ENCODE results near the gene GSG1L.

GSG1L gene

DNA sequence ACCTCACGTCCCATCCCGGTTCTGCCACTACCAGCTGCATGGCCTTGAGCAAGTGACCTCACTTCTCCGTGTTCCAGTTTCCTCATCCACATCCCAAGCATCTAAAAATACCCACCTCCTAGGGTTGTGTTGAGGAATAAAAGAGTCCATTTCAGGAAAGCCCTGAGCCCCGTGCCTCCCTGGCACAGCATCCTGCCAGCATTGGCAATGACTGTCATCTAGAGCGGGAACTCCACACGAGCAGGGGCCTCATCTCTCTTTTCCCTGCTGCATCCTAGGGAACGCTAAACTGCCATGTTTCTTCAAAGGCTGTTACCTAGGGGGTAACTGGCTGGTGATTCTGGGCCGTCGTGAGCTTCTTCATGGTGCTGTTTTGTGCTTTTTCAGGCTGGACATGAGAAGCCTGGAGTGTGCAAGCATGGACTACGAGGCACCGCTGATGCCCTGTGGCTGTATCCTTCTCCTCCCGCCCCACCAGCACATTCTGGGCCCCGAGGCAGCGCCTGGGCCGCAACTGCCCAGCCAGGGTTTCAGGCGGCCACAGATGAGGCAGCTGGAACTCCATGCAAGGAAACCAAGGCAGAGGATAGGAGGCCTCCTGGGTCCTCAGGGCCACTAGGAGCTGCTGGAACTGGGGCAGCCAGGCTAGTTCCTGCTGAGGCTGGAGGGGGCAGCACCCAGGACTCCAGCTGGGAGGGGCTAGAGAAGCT, 292.2 kb downstream of the GSG1L start:
- DNase-seq (ENCODE audit: low spot score): no peak

DNA sequence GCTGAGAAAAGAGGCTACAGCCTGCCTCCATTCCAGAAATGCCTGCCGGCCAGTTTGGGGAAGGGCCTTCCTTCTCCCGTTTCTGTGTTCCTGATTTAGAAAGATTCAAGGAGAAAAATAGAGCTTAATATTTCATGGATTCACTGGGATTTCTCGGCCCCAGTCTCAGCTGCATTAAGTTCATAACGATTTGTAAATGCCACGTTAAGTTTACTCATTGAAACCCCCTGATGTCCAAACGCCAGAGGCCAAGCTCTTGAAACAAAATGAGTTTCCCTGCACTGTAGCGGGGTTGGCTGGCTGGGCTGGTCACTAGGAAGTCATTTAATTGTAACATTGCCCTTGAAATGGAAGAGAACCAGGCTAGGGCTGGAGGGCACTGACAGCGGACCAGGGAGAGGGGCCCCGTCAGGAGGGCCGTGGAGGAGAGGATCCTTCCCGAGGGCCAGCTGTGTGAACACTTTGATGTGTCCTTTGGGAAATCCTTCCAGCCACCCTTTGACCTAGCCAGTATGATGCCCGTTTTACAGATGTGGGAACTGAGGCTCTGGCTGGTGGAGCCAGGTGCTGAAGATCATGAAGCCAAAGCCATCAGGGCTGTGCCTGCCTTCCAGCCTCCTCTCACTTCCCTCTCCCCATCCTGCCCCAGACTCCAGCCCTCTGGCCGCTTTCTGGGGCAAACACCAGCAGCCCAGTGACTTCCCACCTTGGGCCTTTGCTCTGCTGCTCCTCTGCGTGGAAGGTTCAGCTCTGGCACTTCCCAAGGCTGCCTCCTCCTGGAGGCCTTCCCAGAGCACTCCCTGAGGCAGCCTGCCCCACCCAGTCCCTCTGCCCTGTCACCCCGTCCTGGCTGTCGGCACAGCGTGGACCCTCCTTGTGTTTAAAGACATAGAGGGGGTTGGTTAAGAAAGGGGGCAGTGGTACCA, 293.0 kb downstream of the GSG1L start:
- no peak for DNase-seq (ENCODE audit: low spot score)

DNA sequence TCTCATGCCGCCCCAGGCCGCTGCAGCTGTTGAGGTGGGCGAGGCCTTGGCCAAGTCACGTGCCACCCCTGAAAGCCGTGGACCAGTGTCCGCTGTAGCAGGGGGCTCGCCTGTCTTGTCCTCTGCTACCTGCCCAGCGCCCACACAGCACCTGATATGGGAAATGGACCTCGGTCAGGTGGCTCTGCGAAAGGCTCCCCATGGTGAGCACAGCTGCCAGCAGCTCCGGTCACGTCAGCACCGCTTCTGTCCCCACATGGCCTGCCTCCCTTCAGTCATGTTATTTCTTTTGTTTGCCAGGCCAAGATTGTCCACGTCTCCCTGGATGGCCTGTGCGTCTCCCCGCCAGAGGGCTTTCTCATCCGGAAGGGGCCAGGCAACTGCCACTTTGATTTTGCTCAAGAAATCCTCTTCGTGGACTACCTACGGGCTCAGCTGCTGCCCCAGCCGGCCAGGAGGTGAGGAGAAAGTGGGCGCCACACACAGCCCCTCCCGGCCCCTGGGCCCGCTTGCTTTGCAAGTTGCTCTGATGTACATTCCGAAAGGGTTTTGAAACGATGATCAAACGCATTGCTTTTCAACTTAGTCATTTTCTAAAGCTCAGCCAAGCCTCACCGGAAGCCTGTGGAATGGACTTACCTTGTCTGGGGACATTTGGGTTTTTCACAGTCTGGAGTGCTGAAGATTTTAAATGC, 293.8 kb downstream of the GSG1L start:
- DNase-seq (ENCODE audit: low spot score): no peak

DNA sequence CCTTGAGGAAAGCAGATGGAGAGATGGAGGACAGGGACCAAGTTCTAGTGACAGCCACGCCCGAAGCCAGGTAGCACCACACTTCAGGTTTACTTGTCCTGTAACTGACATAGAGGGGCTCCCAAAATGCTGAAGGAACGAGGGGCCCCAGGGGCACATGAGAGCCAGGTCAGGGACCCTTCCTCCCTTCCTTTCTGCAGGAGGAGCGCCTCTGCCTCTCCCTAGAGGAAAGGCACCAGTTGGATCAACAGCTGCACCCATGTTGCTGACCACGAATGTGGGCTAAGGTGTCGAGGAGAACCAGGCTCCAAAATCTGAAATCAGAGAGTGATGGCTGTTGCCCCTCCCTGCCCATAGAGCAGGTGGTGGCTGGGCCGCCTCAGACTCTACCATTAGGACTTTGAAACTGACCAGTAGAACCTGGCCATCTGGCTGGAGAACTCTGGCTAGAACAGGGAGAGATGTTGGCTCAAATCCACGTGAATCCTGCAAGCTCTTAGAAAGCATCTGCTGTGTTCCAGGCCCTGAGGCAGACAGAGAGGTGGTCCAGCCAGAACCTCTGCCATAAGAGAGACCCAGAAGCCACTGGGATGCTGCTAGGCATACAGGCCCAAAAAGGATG, 294.8 kb downstream of the GSG1L start:
- DNase-seq (ENCODE audit: low spot score): no peak

DNA sequence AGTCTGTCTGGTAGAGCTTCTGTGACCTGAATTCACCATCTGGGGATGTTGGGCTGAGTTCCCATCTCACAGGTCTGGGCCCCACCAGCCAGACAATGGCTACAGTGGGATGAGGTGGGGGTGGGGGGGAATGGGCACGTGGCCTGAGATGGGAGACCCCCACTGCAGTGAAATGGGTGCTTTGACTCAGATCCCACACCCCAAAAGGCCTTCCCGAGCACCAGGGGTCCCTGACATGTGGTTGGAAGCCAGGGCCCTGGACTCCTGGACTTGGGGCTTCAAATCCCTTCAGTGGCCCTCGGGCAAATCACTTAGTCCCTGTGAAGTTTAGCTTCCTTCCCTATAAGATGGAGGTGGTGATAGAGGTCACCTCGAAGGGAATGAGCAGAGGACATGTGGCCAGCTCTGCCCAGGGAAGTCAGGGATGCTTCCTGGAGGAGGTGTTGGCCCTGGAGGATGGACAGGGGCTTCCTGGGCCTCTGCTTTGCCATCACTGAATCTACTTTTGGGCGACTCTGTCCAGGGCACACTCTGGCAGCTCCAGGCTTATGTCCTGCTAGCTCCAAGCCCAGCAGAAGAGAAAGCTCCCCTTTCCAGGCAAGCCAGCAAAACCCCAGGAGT, 295.4 kb downstream of the GSG1L start:
- no peak for DNase-seq (ENCODE audit: low spot score)

DNA sequence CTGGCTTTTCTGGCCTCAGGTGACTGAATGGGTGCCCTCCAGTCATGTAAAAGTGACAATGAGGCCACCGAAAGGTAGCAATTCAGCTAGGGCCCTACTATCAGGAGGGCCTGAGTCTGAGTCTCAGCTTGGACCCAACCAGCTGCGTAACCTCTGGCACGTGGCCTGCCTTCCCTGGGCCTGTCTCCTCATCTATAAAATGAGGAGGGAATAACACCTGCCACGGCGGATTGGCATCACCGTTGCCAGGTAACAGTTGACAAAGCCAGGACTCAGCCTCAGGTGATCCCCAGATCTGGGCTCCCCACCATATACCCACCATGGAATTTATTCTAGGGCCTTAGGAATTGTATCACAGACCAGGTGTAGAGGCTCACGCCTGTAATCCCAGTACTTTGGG, 296.4 kb downstream of the GSG1L start:
- no peak for DNase-seq (ENCODE audit: low spot score)

DNA sequence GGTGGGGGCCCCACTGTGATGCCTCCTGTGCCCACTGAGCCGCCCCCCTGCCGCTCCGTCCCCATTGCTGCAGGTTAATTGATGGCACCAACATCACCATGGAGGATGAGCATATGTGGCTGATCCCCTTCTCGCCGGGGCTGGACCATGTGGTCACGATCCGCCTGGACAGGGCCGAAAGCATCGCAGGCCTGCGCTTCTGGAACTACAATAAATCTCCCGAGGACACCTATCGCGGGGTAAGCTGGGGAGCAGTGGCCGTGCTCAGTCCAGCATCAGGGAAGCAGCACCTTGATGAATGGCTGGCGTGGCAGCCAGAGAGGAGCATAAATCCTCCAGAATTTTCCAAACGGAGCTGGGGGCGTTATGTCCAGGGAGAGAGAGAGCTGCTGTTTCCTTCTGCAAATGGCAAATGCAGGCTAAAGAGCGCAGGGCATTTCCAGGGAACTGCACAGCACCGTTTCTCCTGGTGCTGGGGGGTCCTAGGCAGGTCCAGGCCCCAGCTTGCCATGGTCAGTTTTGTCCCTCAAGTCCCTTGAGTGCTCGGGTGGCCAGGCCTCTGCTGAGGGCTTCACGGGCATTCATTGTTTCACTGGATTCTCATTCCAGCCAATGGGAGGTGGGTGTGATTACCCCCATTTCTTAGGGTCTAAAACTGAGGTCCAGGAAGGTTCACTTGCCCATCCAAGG, 297.1 kb downstream of the GSG1L start:
- DNase-seq (ENCODE audit: low spot score): no peak

DNA sequence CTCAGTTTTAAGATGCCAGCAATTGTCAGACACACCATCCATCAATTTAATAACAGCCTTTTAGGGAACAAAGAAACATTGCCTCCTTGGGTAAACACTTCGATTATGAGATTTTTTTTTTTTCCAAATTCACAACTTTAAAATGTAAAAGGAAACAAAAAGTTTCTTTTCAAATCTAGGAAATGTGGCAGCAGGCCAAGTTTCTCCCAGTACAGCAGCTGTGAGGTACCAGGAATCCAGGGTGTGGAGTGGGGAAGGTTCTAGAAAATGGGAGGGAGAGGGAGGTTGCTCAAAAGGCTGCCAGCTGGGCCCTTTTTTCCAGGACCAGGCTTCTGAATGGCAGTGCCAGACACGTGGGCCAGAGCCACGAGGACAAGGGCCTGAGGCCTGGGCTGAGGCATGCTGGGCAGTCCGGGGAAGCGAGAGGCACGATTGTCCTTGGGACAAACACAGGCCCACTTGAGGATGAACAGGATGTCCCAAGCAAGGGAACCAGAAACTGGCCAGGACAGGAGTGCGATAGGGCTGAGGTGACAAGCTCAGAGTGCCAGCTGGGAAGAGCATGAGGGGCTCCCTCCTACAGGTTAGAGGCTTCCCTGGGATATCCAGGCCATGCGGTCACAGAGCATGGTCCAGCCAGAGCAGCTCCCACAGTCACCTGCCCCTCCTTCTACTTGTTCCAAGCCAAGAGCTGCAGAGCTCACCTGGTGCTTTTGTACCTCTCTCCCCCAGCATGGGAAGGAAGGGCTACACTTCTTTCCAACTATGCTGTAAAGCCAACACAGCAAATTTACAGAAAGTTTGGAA, 298.4 kb downstream of the GSG1L start:
- no peak for DNase-seq (ENCODE audit: low spot score)

DNA sequence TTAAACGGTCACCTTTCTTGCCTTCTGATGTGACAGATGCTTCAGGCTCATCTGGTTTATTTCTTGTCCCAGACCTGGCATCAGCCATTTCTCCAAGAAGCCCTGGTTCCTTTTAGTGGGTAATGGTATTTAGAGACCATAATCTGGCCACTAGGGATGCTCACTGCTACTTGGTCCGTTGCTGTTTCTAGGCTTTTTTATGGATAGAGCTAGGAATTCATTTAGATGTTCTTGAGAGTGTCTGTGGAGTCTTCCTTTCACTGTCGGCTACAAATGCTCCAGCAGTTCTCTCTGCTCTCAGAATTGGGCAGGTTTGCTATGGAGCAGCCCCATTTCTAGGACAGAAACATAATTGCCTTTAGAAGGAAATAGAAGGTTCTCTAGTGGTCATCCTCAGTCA, 299.1 kb downstream of the GSG1L start:
- DNase-seq (ENCODE audit: low spot score): no peak

DNA sequence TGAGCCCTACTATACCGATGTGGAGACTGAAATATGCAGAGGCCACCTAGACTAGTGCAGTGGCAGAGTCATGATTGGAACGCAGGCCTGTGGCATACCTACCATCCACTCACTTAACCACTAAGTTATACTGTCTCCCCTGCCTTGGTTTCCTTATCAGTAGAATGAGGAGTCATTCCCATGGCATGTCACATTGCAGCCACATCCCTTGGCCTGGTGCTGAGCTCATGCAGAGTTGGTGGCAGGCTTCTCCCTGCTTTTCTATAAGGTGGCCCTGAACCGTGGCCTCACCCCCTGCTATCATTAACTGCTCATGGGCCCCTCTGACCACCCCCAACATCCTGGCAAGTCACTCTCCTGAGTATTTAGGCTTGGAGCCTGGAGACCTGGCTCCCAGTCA, 301.1 kb downstream of the GSG1L start:
- no peak for DNase-seq (ENCODE audit: low spot score)

DNA sequence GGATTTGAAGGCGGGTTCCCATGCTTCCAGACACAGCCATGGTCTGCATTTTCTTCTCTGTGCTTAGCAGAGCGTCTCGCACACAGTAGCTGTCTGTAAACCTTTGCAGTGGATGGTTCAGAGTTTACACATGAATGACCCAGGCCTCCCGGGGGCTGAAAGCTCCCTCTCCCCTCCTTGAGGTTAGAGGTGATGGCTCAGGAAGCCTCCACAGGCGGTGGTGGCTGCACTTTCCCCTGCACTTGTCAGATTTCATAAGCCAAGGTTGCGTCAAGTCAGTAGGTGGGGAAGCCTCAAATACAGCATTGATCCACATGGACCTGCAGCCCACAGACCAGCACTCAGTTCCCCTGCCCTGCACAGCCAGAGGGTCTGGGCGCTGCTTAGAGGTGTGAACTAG, 301.7 kb downstream of the GSG1L start:
- DNase-seq (ENCODE audit: low spot score): no peak

DNA sequence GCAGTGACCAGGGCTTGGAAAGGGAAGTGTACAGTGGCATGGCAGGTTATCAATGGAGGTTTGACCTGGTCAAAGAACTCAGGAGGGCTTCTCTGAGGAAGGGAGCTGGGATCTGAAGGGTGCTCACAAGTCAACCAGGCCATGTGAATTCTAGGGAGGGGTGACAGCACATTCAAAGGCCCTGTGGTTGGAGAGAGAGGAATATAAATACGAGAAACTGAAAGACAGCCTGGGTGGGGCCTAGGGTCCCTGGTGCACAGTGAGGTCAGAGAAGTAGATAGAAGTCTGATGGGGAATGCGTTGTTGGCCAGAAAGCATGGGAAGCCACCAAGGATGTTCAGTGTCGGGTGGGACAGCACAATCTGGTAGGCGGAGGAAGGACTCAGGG, 302.7 kb downstream of the GSG1L start:
- DNase-seq (ENCODE audit: low spot score): no peak

DNA sequence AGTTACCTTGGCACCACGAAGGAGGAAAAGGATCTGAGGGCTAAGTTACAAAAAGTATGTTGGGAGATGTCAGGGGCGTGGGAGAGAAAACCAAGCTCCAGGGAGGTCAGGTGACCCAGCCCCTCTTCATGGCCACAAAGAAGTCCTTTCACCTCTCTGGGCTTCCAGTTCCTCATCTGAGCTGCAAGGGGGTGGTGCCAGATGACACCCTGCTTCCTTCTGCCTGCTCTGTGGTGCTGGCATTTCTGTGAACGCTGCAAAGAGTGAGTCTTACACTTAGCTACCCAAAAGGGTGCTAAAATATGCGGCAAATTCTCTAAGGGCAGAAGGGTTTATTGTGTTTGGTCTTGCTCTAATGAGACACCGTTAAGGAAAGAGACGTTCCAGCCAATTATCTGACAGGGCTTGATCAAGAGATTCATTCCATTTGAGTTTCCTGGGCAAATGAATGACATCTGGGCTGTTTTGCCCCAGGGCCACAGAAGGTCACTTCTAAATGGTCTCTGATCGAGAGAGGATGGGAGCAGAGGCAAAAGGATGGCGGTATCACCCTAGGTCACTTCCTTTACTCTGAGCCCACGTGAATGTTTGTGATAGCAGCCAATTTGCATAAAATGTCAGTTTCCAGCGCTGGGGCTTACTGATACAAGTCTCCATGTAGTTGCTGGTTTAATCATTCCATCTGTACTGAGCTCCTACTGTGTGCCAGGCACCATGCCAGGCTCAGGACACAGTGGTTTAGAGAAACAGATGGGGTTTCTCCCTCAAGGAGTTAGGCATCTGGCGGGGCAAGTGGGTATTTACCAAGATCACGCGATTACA, 303.3 kb downstream of the GSG1L start:
- peak; percentile 36 for DNase-seq (ENCODE audit: low spot score)

DNA sequence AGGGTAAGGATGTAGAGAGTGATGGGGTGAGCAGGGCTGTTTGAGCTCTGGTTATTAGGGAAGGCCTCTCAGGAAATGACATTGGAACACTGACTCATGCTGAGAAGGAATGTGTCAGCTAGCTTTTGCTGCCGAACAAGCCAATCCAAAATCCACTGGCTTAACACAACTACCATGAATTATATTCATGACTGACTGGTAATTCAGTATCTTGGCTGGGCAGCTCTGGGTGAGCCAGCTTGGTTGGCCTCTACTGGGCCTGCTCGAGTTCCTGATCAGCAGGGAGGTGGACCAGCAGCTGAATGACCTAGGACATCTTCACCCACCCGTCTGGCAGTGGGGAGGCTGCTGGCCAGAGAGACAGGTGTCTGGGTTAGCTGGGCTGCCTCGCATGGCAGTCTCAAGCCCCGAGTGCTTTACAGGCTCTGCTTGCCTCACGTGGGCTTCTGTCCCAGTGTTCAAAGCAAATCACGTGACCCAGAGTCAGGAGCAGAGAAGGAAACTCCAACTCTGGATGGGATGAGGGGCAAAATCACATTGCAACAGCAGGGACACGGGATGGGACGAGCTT, 304.1 kb downstream of the GSG1L start:
- DNase-seq (ENCODE audit: low spot score): no peak

DNA sequence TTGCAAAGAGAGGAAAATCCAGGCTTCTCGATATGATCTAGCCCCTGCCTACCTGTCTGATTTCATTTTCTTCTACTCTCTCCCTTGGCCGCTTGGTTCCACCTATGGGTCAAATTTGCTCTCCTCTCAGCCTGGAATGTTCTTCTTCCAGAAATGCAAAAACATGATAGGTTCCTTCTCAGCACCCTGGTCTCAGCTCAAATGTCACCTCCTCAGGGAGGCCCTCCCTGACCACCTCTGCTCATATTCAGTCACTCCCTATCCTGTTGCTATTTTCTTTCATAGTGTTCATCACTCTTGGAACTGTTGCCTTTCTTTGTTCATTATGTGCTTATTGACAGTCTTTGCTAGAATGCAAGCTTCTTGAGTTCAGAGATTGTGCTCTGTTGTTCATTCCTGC, 305.0 kb downstream of the GSG1L start:
- DNase-seq (ENCODE audit: low spot score): no peak

DNA sequence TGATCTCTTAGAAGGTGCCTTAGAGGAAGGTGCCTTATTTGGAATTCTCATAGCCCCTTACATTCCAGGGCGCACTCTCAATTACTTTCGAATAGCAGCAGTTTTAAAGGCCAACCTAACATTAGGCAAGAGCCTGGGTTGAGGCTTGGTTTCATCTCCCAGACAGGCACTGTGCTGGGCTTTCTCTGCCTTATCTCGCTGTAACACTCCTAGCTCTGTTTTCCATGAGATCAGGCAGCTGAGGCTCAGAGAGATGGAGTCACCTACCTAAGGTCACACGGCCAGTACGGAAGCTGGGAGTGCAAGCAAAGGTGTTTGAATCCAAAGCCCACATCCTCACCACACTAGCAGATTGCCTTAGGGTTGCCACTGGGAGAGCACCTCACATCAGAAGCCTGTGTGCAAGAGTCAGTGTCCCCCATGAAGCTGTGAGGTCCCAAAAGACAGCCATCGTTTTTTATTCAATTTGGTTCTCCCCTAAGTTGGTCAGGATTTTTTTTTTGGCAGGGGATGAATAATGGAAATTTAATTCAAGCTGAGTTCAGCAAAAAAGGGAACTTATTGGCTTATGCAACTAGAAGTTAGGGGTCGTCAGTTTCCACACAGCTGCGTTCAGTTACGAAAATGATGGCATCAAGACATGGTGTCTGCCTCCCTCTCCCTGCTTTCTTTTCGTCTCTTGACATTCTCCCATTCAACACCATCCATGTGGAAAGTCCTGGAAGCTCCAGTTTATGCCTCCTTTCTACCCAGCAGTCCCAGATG, 307.1 kb downstream of the GSG1L start:
- peak; percentile 68 for DNase-seq (ENCODE audit: low spot score)

DNA sequence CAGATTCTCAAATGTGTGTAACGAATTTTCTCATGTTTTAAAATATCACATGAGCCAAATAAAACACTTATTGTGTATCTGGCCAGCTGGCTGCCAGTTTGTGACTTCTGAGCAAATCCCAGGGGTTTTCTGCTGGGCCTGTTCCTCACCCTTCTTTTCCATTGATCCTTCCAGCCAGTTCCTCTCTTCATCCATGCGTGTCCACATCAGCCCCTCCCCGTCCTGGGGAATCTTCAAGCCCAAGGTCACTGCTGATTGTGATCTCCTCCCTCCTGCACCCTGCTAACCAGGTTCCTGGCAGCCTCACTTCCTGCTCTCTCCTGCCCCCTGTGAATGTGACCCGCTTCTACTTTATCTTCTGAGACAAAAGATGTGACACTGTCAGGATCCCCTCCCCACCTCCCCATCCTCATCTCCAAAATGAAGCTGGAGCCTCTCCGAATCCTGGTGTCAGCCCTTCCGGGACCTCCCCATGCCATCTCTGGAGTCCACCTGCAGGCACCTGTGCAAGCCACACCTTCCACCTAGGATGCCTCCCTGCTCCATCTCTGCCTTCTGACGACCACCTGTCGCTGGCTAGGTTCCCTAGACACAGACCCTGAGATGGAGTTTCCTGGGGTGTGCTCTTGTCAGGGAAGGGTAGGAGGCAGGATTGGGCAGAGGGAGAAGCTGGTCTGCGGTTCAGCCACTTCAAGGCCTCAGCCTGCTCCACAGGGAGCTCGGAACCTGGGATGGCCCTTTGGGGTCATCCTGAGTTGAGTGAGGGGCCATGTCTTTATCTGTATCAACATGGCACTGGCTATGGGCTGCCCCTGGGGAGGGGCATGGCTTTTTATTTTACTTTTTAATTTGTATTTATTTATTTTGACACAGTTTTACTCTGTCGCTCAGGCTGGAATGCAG, 308.5 kb downstream of the GSG1L start:
- no peak for DNase-seq (ENCODE audit: low spot score)

All from hematopoietic multipotent progenitor cell treated with erythropoietin and hydrocortisone succinate and interleukin-3 and kit ligand, for 15 days (in vitro differentiated cells).